Stimulated activated CD8-positive, alpha-beta memory T cell treated with anti-CD3 and anti-CD28 coated beads, Interleukin-12 subunit alpha, Interleukin-12 subunit beta, amount 100 ng/mL, for 1 hour (primary cell): Measurements from ENCODE around the gene TPPP3.

Source experiments
- DNase-seq: peaks from one replicate; pipeline ENCODE4 v3.0.0-alpha.2; 2020; ENCODE audit warnings: low read depth

Gene TPPP3

GRCh38 chr16:67393111-67393787 lies at the start of gene TPPP3:
Gene TPPP3 (minus strand): TSS chr16:67393498. CDS start chr16:67391111, 2,387 bp downstream.
- no peak for DNase-seq

- no peak for DNase-seq
These were observed 49.4 kb upstream of the TPPP3 start for GRCh38 chr16:67442581-67443255.

GRCh38 chr16:67441907-67442306 lies 48.6 kb upstream of the TPPP3 start:
- no peak for DNase-seq

- DNase-seq: no peak
These were observed 48.0 kb upstream of the TPPP3 start for GRCh38 chr16:67441271-67441753.

GRCh38 chr16:67438824-67439393 lies 45.6 kb upstream of the TPPP3 start:
- DNase-seq: no peak

- no peak for DNase-seq
These were observed 44.9 kb upstream of the TPPP3 start for GRCh38 chr16:67438098-67438791.

GRCh38 chr16:67437513-67437912 lies 44.2 kb upstream of the TPPP3 start:
- DNase-seq: no peak

GRCh38 chr16:67436640-67437193 lies 43.4 kb upstream of the TPPP3 start:
- no peak for DNase-seq

GRCh38 chr16:67435758-67436164 lies 42.5 kb upstream of the TPPP3 start:
- DNase-seq: no peak

GRCh38 chr16:67433131-67433719 lies 39.9 kb upstream of the TPPP3 start:
- DNase-seq: no peak

- no peak for DNase-seq
These were observed 39.2 kb upstream of the TPPP3 start for GRCh38 chr16:67432506-67432890.

- no peak for DNase-seq
These were observed 38.6 kb upstream of the TPPP3 start for GRCh38 chr16:67431775-67432505.

- DNase-seq: no peak
These were observed 37.9 kb upstream of the TPPP3 start, which contains the start of gene HSD11B2 for GRCh38 chr16:67430977-67431774. Gene HSD11B2 (plus strand): TSS chr16:67431121. CDS start chr16:67431249, 128 bp downstream.

- DNase-seq: no peak
These were observed 37.2 kb upstream of the TPPP3 start for GRCh38 chr16:67430504-67430976.

GRCh38 chr16:67429799-67430503 lies 36.7 kb upstream of the TPPP3 start:
- no peak for DNase-seq

GRCh38 chr16:67429053-67429798 lies 35.9 kb upstream of the TPPP3 start:
- DNase-seq: no peak

GRCh38 chr16:67428146-67428731 lies 34.9 kb upstream of the TPPP3 start:
- no peak for DNase-seq

GRCh38 chr16:67426950-67427349 lies 33.7 kb upstream of the TPPP3 start:
- DNase-seq: no peak
